CD4-positive, alpha-beta T cell (primary cell): ENCODE measurements around the gene SLC17A9. TPM values are rescaled to one million over a fixed set of nuclear protein-coding genes. Genes with fewer than 3 reads are reported as not detected.
"Not testable (repeated sequence)": the region's sequence is repeated elsewhere in the genome, so short reads cannot be mapped to it uniquely, and the experiment has no call there.

Source experiments
- ATAC-seq: fragments of 200-7000 bp; cut with Tn5 transposase; one replicate; pipeline ENCODE4 v1.10.0; 2022; ENCODE audit warnings: mild to moderate bottlenecking; ENCODE audit not compliant: poor library complexity
- CTCF ChIA-PET: fragments of 350-600 bp; sonication (Branson Sonifier 250); formaldehyde crosslinking; loops from one replicate; lab custom pipeline; 2021; ENCODE audit warnings: antibody characterized with exemption, inconsistent platforms; lab: Charles Lee
- POLR2A ChIA-PET: fragments of 350-600 bp; sonication (Branson Sonifier 250); formaldehyde crosslinking; loops from one replicate; lab custom pipeline; 2021; ENCODE audit warnings: antibody characterized with exemption, inconsistent platforms; lab: Charles Lee
- DNase-seq, 14 experiments: peaks; one replicate each; pipeline ENCODE4 v3.0.0-alpha.2; 2013 to 2020; ENCODE audit warnings: mixed read lengths in 2 of 14
- H3K27ac ChIP-seq, 2 donors: one replicate each; pipeline versions ENCODE4 v1.5.1 to v1.7.0; 2013; ENCODE audit warnings: low read length in 2 of 2, low read depth in 1 of 2, mild to moderate bottlenecking in 1 of 2
- H3K27me3 ChIP-seq, 2 experiments: 1 replicate in 1 of 2; 2 replicates in 1 of 2; pipeline versions ENCODE4 v1.6.1 to v1.7.0; 2013; ENCODE audit warnings: low read length in 2 of 2, control low read depth in 1 of 2, mild to moderate bottlenecking in 1 of 2, moderate library complexity in 1 of 2; ENCODE audit not compliant: insufficient read depth in 2 of 2, control insufficient read depth in 1 of 2
- H3K36me3 ChIP-seq: one replicate; pipeline ENCODE4 v1.6.1; 2013; ENCODE audit warnings: low read length, control low read depth; ENCODE audit not compliant: insufficient read depth
- H3K4me1 ChIP-seq: one replicate; pipeline ENCODE4 v1.6.1; 2013; ENCODE audit warnings: low read length, control low read depth; ENCODE audit not compliant: insufficient read depth
- H3K4me3 ChIP-seq: one replicate; pipeline ENCODE4 v1.5.1; 2013; ENCODE audit warnings: mild to moderate bottlenecking, low read length, moderate library complexity
- H3K9me3 ChIP-seq, 2 experiments: 1 replicate in 1 of 2; 2 replicates in 1 of 2; pipeline versions ENCODE4 v1.6.1 to v1.7.0; 2013; ENCODE audit warnings: low read length in 2 of 2, mild to moderate bottlenecking in 2 of 2, control low read depth in 1 of 2, moderate library complexity in 1 of 2; ENCODE audit not compliant: control insufficient read depth in 1 of 2, insufficient read depth in 1 of 2
- H3K27ac Mint-ChIP-seq: one replicate; pipeline ENCODE4 v1.8.0; 2020; ENCODE audit warnings: mixed read lengths
- H3K27me3 Mint-ChIP-seq: one replicate; pipeline ENCODE4 v1.8.0; 2021; ENCODE audit warnings: mixed read lengths
- H3K36me3 Mint-ChIP-seq: one replicate; pipeline ENCODE4 v1.8.0; 2021; ENCODE audit warnings: low read depth, mixed read lengths
- H3K4me1 Mint-ChIP-seq: one replicate; pipeline ENCODE4 v1.8.0; 2021; ENCODE audit warnings: low read depth, mixed read lengths
- H3K4me3 Mint-ChIP-seq: one replicate; pipeline ENCODE4 v1.8.0; 2020; ENCODE audit warnings: mild to moderate bottlenecking, mixed read lengths
- H3K9me3 Mint-ChIP-seq: one replicate; pipeline ENCODE4 v1.8.0; 2020; ENCODE audit warnings: mixed read lengths
- CTCF ChIP-seq: fragments of 200-600 bp; IDR thresholded peaks from one replicate; pipeline ENCODE4 v1.8.0; 2022; ENCODE audit warnings: antibody characterized with exemption, mild to moderate bottlenecking
- intact Hi-C, 2 experiments: fragments of 100-400 bp; cut with DNase I in 1 of 2; cut with micrococcal nuclease in 1 of 2; formaldehyde crosslinking; loops; one replicate each; pipeline versions ENCODE4 v1.15.1 to v1.9.0; 2023 to 2025; cut with DNase I, micrococcal nuclease
- total RNA-seq, 174 experiments: library from RNA in 2 of 174; stranded (reverse) in 2 of 174; gene quantifications; one replicate each; pipeline ENCODE4 v1.2.3 and lab custom pipeline; 2021 to 2026

Gene SLC17A9
- total RNA-seq, 2 experiments from 2014 or later: 3.5 to 5.5 TPM

DNA sequence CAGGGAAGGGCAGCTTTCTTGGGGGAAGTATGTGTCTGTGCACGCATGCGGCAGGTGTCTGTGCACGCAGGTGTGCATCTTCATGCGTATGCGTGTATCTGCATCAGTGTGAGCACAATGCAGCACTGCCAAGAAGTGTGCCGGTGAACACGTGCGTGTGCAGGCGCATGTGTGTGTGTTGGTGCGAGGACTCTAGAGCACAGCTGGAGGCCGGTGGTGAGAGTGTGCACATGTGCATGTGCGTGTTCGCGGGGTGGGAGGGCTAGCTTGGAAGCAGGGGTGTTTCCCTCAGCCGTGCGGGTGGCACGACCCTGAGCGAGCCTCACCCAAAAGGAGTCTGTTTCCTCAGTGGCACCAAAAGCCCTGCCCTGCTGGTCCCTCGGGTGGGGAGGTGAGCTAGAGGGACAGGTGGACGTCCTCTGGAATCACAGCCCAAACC, 7.5 kb downstream of the SLC17A9 start:
- no peak for TF ChIP-seq CTCF
- Histone ChIP-seq H3K27ac (no peak overlapping the region), H3K4me3 (no peak overlapping the region), H3K4me1 (peaks cover 14% of the 10 kb centered on the region), H3K27me3 (no peaks in the 10 kb centered on the region), H3K9me3 (peaks cover 0 to 4% of the 10 kb centered on the region in 2 experiments), H3K36me3 (no peaks in the 10 kb centered on the region)
- ChIA-PET CTCF (no interaction called here), POLR2A (no interaction called here)
- no peak overlapping the region for H3K27ac Mint-ChIP-seq
- H3K36me3 Mint-ChIP-seq: no peaks in the 10 kb centered on the region
- DNase-seq (no peak), ATAC-seq (no peak)
- no peak overlapping the region for H3K4me3 Mint-ChIP-seq
- intact Hi-C loops: loop anchor here in 1 of 2 experiments (10.0 kb wide), 1 partner anchor 45 kb away; the partner anchor contains the start of gene BHLHE23
- no peaks in the 10 kb centered on the region for H3K27me3 Mint-ChIP-seq
- no peaks in the 10 kb centered on the region for H3K9me3 Mint-ChIP-seq
- H3K4me1 Mint-ChIP-seq: no peaks in the 10 kb centered on the region

GRCh38 chr20:62960446-62961309, 8.2 kb downstream of the SLC17A9 start:
- intact Hi-C loops, ATAC-seq, H3K27me3 ChIP-seq, H3K9me3 Mint-ChIP-seq, H3K27ac Mint-ChIP-seq, H3K27ac ChIP-seq, POLR2A ChIA-PET, H3K36me3 ChIP-seq, H3K27me3 Mint-ChIP-seq, H3K36me3 Mint-ChIP-seq, H3K9me3 ChIP-seq, CTCF ChIA-PET, H3K4me3 ChIP-seq, H3K4me1 Mint-ChIP-seq, DNase-seq, H3K4me3 Mint-ChIP-seq: not testable (repeated sequence)
- peaks cover 13% of the 10 kb centered on the region for H3K4me1 ChIP-seq

- POLR2A ChIA-PET: no interaction called here
- intact Hi-C loops: no loop called here
- Histone ChIP-seq H3K27me3 (no peaks in the 10 kb centered on the region), H3K4me1 (peaks cover 13% of the 10 kb centered on the region), H3K27ac (no peak overlapping the region), H3K36me3 (no peaks in the 10 kb centered on the region), H3K9me3 (peaks cover 0 to 3% of the 10 kb centered on the region in 2 experiments), H3K4me3 (no peak overlapping the region)
- Mint-ChIP-seq H3K27ac (no peak overlapping the region), H3K36me3 (no peaks in the 10 kb centered on the region), H3K9me3 (no peaks in the 10 kb centered on the region), H3K4me3 (no peak overlapping the region), H3K27me3 (no peaks in the 10 kb centered on the region), H3K4me1 (no peaks in the 10 kb centered on the region)
- CTCF ChIA-PET: no interaction called here
- ATAC-seq: no peak
- DNase-seq: no peak
- TF ChIP-seq CTCF: no peak
Observed at GRCh38 chr20:62961310-62961783, 8.8 kb downstream of the SLC17A9 start.
